ENCODE data around the gene UBR3.

- TF ChIP-seq CTCF (IDR thresholded peaks at IDR 0.05) = no peak
- TF ChIP-seq POLR2A (IDR thresholded peaks at IDR 0.05) = no peak
These were observed 195.4 kb downstream of the UBR3 start for GRCh38 chr2:170022692-170023091.

Data from right lobe of liver (tissue), 4 donors.